HEK293 (cell line): ENCODE measurements around the gene GPS1.

ENCODE experiments used
- CTCF ChIA-PET: fragments of 350-600 bp; formaldehyde crosslinking; extraction: SDS; loops from one replicate; lab custom pipeline; 2021; ENCODE audit warnings: antibody characterized with exemption; lab: Yijun Ruan, JAX
- POLR2A ChIA-PET: fragments of 300-600 bp; formaldehyde crosslinking; extraction: SDS; loops from one replicate; lab custom pipeline; 2020; ENCODE audit warnings: antibody characterized with exemption, inconsistent platforms; lab: Yijun Ruan, JAX
- H3K27ac ChIP-seq: fragments of 200-500 bp; sonication (Bioruptor generic); 2 replicates; pipeline ENCODE4 v1.5.1; 2014; ENCODE audit warnings: low read depth, low read length, control low read depth, inconsistent platforms; ENCODE audit errors: extremely low read depth
- H3K36me3 ChIP-seq, 2 experiments: fragments of 200-500 bp in 1 of 2; sonication (Bioruptor generic) in 1 of 2; 1 replicate in 1 of 2; 2 replicates in 1 of 2; pipeline ENCODE4 v1.5.1; 2014 to 2017; ENCODE audit warnings: inconsistent platforms in 2 of 2, low read length in 2 of 2; ENCODE audit not compliant: control insufficient read depth in 2 of 2, insufficient read depth in 1 of 2
- H3K4me1 ChIP-seq: fragments of 200-500 bp; sonication (Bioruptor generic); 2 replicates; pipeline ENCODE4 v1.5.1; 2014; ENCODE audit warnings: mild to moderate bottlenecking, low read length, inconsistent platforms; ENCODE audit not compliant: control insufficient read depth, insufficient read depth
- H3K4me3 ChIP-seq: 2 replicates; pipeline ENCODE4 v1.5.1; 2011; ENCODE audit warnings: low read depth, mild to moderate bottlenecking, control low read depth, low read length, moderate library complexity
- H3K9me3 ChIP-seq: fragments of 200-500 bp; sonication (Bioruptor generic); 2 replicates; pipeline ENCODE4 v1.5.1; 2014; ENCODE audit warnings: low read depth, low read length, inconsistent platforms; ENCODE audit not compliant: control insufficient read depth, insufficient read depth
- KLF10 ChIP-seq: fragments of 450-650 bp; IDR thresholded peaks from 2 replicates; pipeline ENCODE4 v1.5.1; 2018; ENCODE audit warnings: missing biosample characterization, mild to moderate bottlenecking, missing genetic modification characterization
- KLF8 ChIP-seq: fragments of 450-650 bp; formaldehyde crosslinking; IDR thresholded peaks from 2 replicates; pipeline ENCODE4 v1.5.1; 2016; ENCODE audit warnings: missing biosample characterization, missing genetic modification characterization
- ZFHX2 ChIP-seq: fragments of 450-650 bp; formaldehyde crosslinking; conservative IDR thresholded peaks from 2 replicates; pipeline ENCODE4 v1.5.1; 2016; ENCODE audit warnings: missing biosample characterization, missing genetic modification characterization
- ZNF596 ChIP-seq: fragments of 450-650 bp; IDR thresholded peaks from 2 replicates; pipeline ENCODE4 v1.5.0; 2018; ENCODE audit warnings: missing biosample characterization, mild to moderate bottlenecking, missing genetic modification characterization, moderate library complexity
- ZNF777 ChIP-seq: fragments of 450-650 bp; formaldehyde crosslinking; IDR thresholded peaks from 2 replicates; pipeline ENCODE4 v1.5.1; 2017; ENCODE audit warnings: missing biosample characterization, missing genetic modification characterization, borderline replicate concordance
- ZSCAN30 ChIP-seq: fragments of 450-650 bp; IDR thresholded peaks from 2 replicates; pipeline ENCODE4 v1.5.1; 2018; ENCODE audit warnings: missing biosample characterization, mild to moderate bottlenecking, missing genetic modification characterization, moderate library complexity
- TF ChIP-seq, protein P1 (sequence below): fragments of 450-650 bp; formaldehyde crosslinking; IDR thresholded peaks from 2 replicates; pipeline ENCODE4 v1.5.1; 2016; ENCODE audit warnings: missing biosample characterization, missing genetic modification characterization
- TF ChIP-seq, protein P2 (sequence below): fragments of 450-650 bp; formaldehyde crosslinking; IDR thresholded peaks from 2 replicates; pipeline ENCODE4 v1.5.1; 2016; ENCODE audit warnings: missing biosample characterization, missing genetic modification characterization
- TF ChIP-seq, protein P3 (sequence below): fragments of 450-650 bp; formaldehyde crosslinking; IDR thresholded peaks from 2 replicates; pipeline ENCODE4 v1.5.1; 2016; ENCODE audit warnings: missing biosample characterization, missing genetic modification characterization
- TF ChIP-seq, protein P4 (sequence below): fragments of 450-650 bp; IDR thresholded peaks from 2 replicates; pipeline ENCODE4 v1.5.1; 2018; ENCODE audit warnings: missing biosample characterization, mild to moderate bottlenecking, missing genetic modification characterization
- TF ChIP-seq, protein P5 (sequence below): fragments of 450-650 bp; formaldehyde crosslinking; IDR thresholded peaks from 2 replicates; pipeline ENCODE4 v1.5.1; 2016; ENCODE audit warnings: missing biosample characterization, missing genetic modification characterization
- TF ChIP-seq, protein P6 (sequence below): fragments of 450-650 bp; formaldehyde crosslinking; IDR thresholded peaks from 2 replicates; pipeline ENCODE4 v1.5.1; 2016; ENCODE audit warnings: missing biosample characterization, missing genetic modification characterization
- TF ChIP-seq, protein P7 (sequence below): fragments of 450-650 bp; formaldehyde crosslinking; conservative IDR thresholded peaks from 2 replicates; pipeline ENCODE4 v1.5.1; 2016; ENCODE audit warnings: low read depth, missing biosample characterization, missing genetic modification characterization

Gene GPS1

DNA sequence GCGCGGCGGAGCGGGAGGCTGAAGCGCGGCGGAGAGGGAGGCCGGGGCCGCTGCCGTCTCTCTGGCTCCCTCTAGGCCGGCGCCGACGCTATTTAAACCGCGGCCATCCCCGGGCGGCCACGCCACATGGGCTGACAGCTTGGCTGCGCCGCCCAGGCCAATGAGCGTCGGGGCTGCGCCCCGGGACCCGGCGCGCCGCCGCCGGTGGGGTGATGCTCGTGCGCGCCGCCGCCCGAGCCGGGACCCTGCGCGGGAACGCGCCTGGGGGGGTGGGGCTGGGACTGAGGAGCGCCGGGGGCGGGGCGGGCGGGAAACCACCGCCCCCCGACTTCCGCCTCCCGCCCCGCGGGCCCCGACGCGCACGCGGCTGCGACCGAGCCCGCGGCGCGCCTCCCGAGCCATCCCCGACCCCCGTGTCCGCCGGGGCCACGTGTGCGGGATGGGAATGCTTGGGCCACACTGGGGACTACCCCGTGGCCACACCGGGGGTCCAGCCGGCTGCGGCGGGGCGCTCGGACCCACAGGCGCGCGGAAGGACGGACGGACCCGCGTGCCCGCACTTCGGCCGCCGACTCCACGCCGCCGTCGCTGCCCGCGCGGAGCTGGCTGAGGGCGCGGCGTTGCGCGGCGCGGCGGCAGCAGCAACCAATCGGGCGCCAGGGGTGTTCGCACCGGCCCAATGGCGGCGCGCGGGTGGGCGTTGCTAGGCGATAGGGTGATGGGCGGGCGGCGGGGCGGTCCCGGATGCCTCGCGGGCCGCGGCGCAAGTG is 46.7 kb downstream of the GPS1 start, which contains the start of gene FASN (continued):
- TF ChIP-seq, protein P1, sequence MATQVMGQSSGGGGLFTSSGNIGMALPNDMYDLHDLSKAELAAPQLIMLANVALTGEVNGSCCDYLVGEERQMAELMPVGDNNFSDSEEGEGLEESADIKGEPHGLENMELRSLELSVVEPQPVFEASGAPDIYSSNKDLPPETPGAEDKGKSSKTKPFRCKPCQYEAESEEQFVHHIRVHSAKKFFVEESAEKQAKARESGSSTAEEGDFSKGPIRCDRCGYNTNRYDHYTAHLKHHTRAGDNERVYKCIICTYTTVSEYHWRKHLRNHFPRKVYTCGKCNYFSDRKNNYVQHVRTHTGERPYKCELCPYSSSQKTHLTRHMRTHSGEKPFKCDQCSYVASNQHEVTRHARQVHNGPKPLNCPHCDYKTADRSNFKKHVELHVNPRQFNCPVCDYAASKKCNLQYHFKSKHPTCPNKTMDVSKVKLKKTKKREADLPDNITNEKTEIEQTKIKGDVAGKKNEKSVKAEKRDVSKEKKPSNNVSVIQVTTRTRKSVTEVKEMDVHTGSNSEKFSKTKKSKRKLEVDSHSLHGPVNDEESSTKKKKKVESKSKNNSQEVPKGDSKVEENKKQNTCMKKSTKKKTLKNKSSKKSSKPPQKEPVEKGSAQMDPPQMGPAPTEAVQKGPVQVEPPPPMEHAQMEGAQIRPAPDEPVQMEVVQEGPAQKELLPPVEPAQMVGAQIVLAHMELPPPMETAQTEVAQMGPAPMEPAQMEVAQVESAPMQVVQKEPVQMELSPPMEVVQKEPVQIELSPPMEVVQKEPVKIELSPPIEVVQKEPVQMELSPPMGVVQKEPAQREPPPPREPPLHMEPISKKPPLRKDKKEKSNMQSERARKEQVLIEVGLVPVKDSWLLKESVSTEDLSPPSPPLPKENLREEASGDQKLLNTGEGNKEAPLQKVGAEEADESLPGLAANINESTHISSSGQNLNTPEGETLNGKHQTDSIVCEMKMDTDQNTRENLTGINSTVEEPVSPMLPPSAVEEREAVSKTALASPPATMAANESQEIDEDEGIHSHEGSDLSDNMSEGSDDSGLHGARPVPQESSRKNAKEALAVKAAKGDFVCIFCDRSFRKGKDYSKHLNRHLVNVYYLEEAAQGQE (tag by site-specific recombination), result no peak
- TF ChIP-seq, all 188 proteins: peak for 15

DNA sequence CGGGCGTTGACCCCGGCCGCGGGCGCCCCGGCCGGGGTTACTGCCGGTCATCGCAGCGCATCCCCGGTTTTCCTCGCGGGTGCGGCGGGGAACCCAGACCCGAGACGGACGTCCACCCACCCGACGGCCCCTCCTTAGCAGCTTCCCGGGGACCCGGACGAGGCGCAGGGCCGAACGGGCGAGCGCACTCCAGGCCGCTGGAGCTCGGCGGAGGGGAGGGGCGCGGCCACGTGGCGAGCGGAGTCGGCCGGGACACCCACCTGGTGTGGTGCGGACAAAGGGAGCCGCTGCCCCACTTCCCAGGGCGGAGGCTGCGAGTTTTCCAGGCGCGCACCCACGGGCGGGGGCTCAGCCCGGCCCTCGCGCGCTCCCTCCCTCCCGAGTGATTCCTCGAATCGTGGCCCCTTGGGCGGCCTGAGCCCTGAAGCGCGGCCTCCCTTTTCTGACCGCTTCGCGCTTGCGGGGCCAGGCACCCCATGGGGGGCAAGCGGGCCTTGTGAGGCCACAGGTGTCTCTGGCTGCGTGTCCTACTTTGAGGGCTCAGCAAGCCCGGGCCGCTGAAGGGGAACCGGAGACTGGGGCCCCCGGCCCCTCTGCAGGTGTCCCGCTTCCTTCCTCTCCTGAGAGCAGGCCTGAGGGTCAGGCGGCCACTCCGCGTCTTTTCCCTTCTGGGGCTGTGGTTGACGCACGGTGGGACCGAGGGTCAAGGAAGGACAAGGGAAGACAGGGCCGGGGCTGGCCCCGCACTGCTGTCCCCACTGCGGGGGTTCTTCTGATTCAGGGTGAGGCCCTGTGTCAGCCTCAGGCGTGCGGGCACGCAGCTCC is 47.5 kb downstream of the GPS1 start:
- H3K4me3 ChIP-seq, result peak overlapping the region; percentile 39
- peak overlapping the region; percentile 97 for H3K27ac ChIP-seq
- H3K36me3 ChIP-seq, result peaks cover 3 to 27% of the 10 kb centered on the region in 2 experiments; a peak in 2 of 3 replicates
- 0 out of 2 replicates have a peak, but pooled peaks cover 7% of the 10 kb centered on the region for H3K4me1 ChIP-seq
- no peaks in the 10 kb centered on the region for H3K9me3 ChIP-seq
- ChIA-PET POLR2A (interaction anchor here (0.6 to 3.9 kb wide), 14 partner anchors 7 to 232 kb away, joined by 3 to 18 read pairs (median 4); partner anchors contain the start of genes CENPX, DCXR and LRRC45), CTCF (interaction anchor here (1.1 kb wide), 1 partner anchor 386 kb away, joined by 5 read pairs; no protein-coding TSS in a partner anchor)
- no peak for TF ChIP-seq ZNF596
- TF ChIP-seq, protein P2, sequence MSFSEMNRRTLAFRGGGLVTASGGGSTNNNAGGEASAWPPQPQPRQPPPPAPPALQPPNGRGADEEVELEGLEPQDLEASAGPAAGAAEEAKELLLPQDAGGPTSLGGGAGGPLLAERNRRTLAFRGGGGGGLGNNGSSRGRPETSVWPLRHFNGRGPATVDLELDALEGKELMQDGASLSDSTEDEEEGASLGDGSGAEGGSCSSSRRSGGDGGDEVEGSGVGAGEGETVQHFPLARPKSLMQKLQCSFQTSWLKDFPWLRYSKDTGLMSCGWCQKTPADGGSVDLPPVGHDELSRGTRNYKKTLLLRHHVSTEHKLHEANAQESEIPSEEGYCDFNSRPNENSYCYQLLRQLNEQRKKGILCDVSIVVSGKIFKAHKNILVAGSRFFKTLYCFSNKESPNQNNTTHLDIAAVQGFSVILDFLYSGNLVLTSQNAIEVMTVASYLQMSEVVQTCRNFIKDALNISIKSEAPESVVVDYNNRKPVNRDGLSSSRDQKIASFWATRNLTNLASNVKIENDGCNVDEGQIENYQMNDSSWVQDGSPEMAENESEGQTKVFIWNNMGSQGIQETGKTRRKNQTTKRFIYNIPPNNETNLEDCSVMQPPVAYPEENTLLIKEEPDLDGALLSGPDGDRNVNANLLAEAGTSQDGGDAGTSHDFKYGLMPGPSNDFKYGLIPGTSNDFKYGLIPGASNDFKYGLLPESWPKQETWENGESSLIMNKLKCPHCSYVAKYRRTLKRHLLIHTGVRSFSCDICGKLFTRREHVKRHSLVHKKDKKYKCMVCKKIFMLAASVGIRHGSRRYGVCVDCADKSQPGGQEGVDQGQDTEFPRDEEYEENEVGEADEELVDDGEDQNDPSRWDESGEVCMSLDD (tag by site-specific recombination), result peak; percentile 70
- TF ChIP-seq ZFHX2 (tag by site-specific recombination), result peak; percentile 76
- no peak for TF ChIP-seq ZNF777 (tag by site-specific recombination)
- TF ChIP-seq ZSCAN30 (tag by site-specific recombination), result peak; percentile 29; the same call in 1 of the 2 replicates
- TF ChIP-seq, protein P3, sequence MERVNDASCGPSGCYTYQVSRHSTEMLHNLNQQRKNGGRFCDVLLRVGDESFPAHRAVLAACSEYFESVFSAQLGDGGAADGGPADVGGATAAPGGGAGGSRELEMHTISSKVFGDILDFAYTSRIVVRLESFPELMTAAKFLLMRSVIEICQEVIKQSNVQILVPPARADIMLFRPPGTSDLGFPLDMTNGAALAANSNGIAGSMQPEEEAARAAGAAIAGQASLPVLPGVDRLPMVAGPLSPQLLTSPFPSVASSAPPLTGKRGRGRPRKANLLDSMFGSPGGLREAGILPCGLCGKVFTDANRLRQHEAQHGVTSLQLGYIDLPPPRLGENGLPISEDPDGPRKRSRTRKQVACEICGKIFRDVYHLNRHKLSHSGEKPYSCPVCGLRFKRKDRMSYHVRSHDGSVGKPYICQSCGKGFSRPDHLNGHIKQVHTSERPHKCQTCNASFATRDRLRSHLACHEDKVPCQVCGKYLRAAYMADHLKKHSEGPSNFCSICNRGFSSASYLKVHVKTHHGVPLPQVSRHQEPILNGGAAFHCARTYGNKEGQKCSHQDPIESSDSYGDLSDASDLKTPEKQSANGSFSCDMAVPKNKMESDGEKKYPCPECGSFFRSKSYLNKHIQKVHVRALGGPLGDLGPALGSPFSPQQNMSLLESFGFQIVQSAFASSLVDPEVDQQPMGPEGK, result peak; percentile 65; the same call in 1 of the 2 replicates
- TF ChIP-seq, protein P4, sequence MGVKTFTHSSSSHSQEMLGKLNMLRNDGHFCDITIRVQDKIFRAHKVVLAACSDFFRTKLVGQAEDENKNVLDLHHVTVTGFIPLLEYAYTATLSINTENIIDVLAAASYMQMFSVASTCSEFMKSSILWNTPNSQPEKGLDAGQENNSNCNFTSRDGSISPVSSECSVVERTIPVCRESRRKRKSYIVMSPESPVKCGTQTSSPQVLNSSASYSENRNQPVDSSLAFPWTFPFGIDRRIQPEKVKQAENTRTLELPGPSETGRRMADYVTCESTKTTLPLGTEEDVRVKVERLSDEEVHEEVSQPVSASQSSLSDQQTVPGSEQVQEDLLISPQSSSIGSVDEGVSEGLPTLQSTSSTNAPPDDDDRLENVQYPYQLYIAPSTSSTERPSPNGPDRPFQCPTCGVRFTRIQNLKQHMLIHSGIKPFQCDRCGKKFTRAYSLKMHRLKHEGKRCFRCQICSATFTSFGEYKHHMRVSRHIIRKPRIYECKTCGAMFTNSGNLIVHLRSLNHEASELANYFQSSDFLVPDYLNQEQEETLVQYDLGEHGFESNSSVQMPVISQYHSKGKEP, result no peak
- TF ChIP-seq, protein P5, sequence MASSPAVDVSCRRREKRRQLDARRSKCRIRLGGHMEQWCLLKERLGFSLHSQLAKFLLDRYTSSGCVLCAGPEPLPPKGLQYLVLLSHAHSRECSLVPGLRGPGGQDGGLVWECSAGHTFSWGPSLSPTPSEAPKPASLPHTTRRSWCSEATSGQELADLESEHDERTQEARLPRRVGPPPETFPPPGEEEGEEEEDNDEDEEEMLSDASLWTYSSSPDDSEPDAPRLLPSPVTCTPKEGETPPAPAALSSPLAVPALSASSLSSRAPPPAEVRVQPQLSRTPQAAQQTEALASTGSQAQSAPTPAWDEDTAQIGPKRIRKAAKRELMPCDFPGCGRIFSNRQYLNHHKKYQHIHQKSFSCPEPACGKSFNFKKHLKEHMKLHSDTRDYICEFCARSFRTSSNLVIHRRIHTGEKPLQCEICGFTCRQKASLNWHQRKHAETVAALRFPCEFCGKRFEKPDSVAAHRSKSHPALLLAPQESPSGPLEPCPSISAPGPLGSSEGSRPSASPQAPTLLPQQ, result peak; percentile 15; the same call in 1 of the 2 replicates
- TF ChIP-seq, protein P6, sequence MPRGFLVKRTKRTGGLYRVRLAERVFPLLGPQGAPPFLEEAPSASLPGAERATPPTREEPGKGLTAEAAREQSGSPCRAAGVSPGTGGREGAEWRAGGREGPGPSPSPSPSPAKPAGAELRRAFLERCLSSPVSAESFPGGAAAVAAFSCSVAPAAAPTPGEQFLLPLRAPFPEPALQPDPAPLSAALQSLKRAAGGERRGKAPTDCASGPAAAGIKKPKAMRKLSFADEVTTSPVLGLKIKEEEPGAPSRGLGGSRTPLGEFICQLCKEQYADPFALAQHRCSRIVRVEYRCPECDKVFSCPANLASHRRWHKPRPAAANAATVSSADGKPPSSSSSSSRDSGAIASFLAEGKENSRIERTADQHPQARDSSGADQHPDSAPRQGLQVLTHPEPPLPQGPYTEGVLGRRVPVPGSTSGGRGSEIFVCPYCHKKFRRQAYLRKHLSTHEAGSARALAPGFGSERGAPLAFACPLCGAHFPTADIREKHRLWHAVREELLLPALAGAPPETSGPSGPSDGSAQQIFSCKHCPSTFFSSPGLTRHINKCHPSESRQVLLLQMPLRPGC, result 0 out of 2 replicates have a peak, but pooled peaks have one; percentile 21
- TF ChIP-seq KLF10 (tag by site-specific recombination), result no peak
- TF ChIP-seq KLF8, result peak; percentile 78; the same call in 1 of the 2 replicates
- TF ChIP-seq, protein P7, sequence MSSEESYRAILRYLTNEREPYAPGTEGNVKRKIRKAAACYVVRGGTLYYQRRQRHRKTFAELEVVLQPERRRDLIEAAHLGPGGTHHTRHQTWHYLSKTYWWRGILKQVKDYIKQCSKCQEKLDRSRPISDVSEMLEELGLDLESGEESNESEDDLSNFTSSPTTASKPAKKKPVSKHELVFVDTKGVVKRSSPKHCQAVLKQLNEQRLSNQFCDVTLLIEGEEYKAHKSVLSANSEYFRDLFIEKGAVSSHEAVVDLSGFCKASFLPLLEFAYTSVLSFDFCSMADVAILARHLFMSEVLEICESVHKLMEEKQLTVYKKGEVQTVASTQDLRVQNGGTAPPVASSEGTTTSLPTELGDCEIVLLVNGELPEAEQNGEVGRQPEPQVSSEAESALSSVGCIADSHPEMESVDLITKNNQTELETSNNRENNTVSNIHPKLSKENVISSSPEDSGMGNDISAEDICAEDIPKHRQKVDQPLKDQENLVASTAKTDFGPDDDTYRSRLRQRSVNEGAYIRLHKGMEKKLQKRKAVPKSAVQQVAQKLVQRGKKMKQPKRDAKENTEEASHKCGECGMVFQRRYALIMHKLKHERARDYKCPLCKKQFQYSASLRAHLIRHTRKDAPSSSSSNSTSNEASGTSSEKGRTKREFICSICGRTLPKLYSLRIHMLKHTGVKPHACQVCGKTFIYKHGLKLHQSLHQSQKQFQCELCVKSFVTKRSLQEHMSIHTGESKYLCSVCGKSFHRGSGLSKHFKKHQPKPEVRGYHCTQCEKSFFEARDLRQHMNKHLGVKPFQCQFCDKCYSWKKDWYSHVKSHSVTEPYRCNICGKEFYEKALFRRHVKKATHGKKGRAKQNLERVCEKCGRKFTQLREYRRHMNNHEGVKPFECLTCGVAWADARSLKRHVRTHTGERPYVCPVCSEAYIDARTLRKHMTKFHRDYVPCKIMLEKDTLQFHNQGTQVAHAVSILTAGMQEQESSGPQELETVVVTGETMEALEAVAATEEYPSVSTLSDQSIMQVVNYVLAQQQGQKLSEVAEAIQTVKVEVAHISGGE (tag by site-specific recombination), result peak; percentile 18; the same call in 1 of the 2 replicates
